Measurements from ENCODE around the gene WNT9A. TPM values are rescaled to one million over a fixed set of nuclear protein-coding genes. Genes with fewer than 3 reads are reported as not detected.

WNT9A gene
- total RNA-seq, 1 donor from 2014 or later: 3.1 TPM

GRCh38 chr1:227953022-227953412 lies 5.3 kb upstream of the WNT9A start:
- no peak for ATAC-seq

GRCh38 chr1:227952374-227953021 lies 4.8 kb upstream of the WNT9A start:
- ATAC-seq: no peak

- peak; percentile 43 for ATAC-seq
These were observed 4.1 kb upstream of the WNT9A start for GRCh38 chr1:227951624-227952373.

- ATAC-seq: no peak
These were observed 3.1 kb upstream of the WNT9A start for GRCh38 chr1:227950735-227951346.

- no peak for ATAC-seq
These were observed 2.4 kb upstream of the WNT9A start for GRCh38 chr1:227949954-227950734.

GRCh38 chr1:227949341-227949921 lies 1.7 kb upstream of the WNT9A start:
- ATAC-seq: no peak

- no peak for ATAC-seq
These were observed 945 bp upstream of the WNT9A start for GRCh38 chr1:227948493-227949260.

GRCh38 chr1:227947386-227947675 lies 401 bp downstream of the WNT9A start:
- ATAC-seq: no peak

- peak; percentile 84 for ATAC-seq
These were observed 927 bp downstream of the WNT9A start for GRCh38 chr1:227946624-227947385.

GRCh38 chr1:227945891-227946623 lies 1.7 kb downstream of the WNT9A start:
- ATAC-seq: peak; percentile 89

GRCh38 chr1:227944931-227945890 lies 2.5 kb downstream of the WNT9A start:
- ATAC-seq: no peak

GRCh38 chr1:227944090-227944930 lies 3.4 kb downstream of the WNT9A start:
- no peak for ATAC-seq

- ATAC-seq: no peak
These were observed 4.2 kb downstream of the WNT9A start for GRCh38 chr1:227943381-227944089.

GRCh38 chr1:227942716-227943261 lies 4.9 kb downstream of the WNT9A start:
- no peak for ATAC-seq

- ATAC-seq: no peak
These were observed 5.6 kb downstream of the WNT9A start for GRCh38 chr1:227942021-227942715.

GRCh38 chr1:227941509-227942020 lies 6.2 kb downstream of the WNT9A start:
- no peak for ATAC-seq
